KBM-7 (cell line): Measurements from ENCODE around the gene SNAPIN.
"Not testable (repeated sequence)": the region's sequence is repeated elsewhere in the genome, so short reads cannot be mapped to it uniquely, and the experiment has no call there.

Experiments used
- DNase-seq: peaks from one replicate; pipeline ENCODE4 v3.0.0-alpha.2; 2015
- in situ Hi-C: fragments of 300-500 bp; cut with MboI; formaldehyde crosslinking; loops from 2 replicates; pipeline ENCODE4 v1.14.3; 2020; ENCODE audit warnings: low sequenced_read_pairs, low pct_unique_long_range_greater_than_20kb, mixed read lengths

SNAPIN gene

GRCh38 chr1:153640861-153641260 is 17.6 kb upstream of the SNAPIN start:
- no peak for DNase-seq
- in situ Hi-C loops, result no loop called here

- in situ Hi-C loops, result no loop called here
- DNase-seq, result no peak
These were observed 16.3 kb upstream of the SNAPIN start for GRCh38 chr1:153642161-153642560.

- DNase-seq, result no peak
- in situ Hi-C loops, result no loop called here
These were observed 15.4 kb upstream of the SNAPIN start for GRCh38 chr1:153643100-153643499.

GRCh38 chr1:153643816-153644215 is 14.7 kb upstream of the SNAPIN start:
- in situ Hi-C loops, result no loop called here
- no peak for DNase-seq

GRCh38 chr1:153646672-153647345 is 11.7 kb upstream of the SNAPIN start:
- DNase-seq, result no peak
- in situ Hi-C loops, result no loop called here

GRCh38 chr1:153647346-153647714 is 11.2 kb upstream of the SNAPIN start:
- in situ Hi-C loops, result no loop called here
- DNase-seq, result no peak

GRCh38 chr1:153648000-153648643 is 10.4 kb upstream of the SNAPIN start:
- no peak for DNase-seq
- in situ Hi-C loops, result no loop called here

- DNase-seq, result no peak
These were observed 9.2 kb upstream of the SNAPIN start for GRCh38 chr1:153649137-153649862.

GRCh38 chr1:153649863-153650235 is 8.7 kb upstream of the SNAPIN start:
- DNase-seq, result no peak
- in situ Hi-C loops, result no loop called here

More at GRCh38 chr1:153649137-153649862, 9.2 kb upstream of the SNAPIN start:
- in situ Hi-C loops, result no loop called here

GRCh38 chr1:153651771-153652170 is 6.7 kb upstream of the SNAPIN start:
- in situ Hi-C loops, result no loop called here
- DNase-seq, result no peak

GRCh38 chr1:153652805-153653500 is 5.5 kb upstream of the SNAPIN start:
- no peak for DNase-seq
- in situ Hi-C loops, result no loop called here

- in situ Hi-C loops, result no loop called here
- DNase-seq, result no peak
These were observed 3.2 kb upstream of the SNAPIN start for GRCh38 chr1:153655333-153655732.

- DNase-seq, result no peak
- in situ Hi-C loops, result no loop called here
These were observed 652 bp downstream of the SNAPIN start for GRCh38 chr1:153659175-153659534.

- DNase-seq, result no peak
- in situ Hi-C loops, result no loop called here
These were observed 1.2 kb downstream of the SNAPIN start for GRCh38 chr1:153659656-153660055.

- no peak for DNase-seq
- in situ Hi-C loops, result no loop called here
These were observed 2.7 kb downstream of the SNAPIN start for GRCh38 chr1:153661111-153661708.

- DNase-seq, result no peak
- in situ Hi-C loops, result no loop called here
These were observed 3.8 kb downstream of the SNAPIN start for GRCh38 chr1:153662269-153662668.

- DNase-seq, result no peak
- in situ Hi-C loops, result no loop called here
These were observed 4.7 kb downstream of the SNAPIN start for GRCh38 chr1:153663211-153663610.

- DNase-seq, result no peak
- in situ Hi-C loops, result no loop called here
These were observed 8.9 kb downstream of the SNAPIN start for GRCh38 chr1:153667439-153667838.

GRCh38 chr1:153668672-153669071 is 10.2 kb downstream of the SNAPIN start:
- DNase-seq, in situ Hi-C loops: not testable (repeated sequence)

GRCh38 chr1:153669606-153670005 is 11.1 kb downstream of the SNAPIN start:
- DNase-seq, result no peak
- in situ Hi-C loops, result no loop called here
